Activated CD8-positive, alpha-beta T cell treated with anti-CD3 and anti-CD28 coated beads for 36 hours (primary cell): ENCODE data around the gene ADD1. TPM values are rescaled to one million over a fixed set of nuclear protein-coding genes. Genes with fewer than 3 reads are reported as not detected.
A peak's percentile ranks its signal among the peaks of the same experiment; 100 is the strongest.

Source experiments
- ATAC-seq: fragments of 200-7000 bp; cut with Tn5 transposase; one replicate; pipeline ENCODE4 v1.10.0; 2021; ENCODE audit warnings: mild to moderate bottlenecking, moderate library complexity
- CTCF ChIA-PET: fragments of 350-600 bp; sonication (Branson Sonifier 250); formaldehyde crosslinking; loops from one replicate; lab custom pipeline; 2021; ENCODE audit warnings: antibody characterized with exemption; lab: Charles Lee
- POLR2A ChIA-PET: fragments of 350-600 bp; sonication (Branson Sonifier 250); formaldehyde crosslinking; loops from one replicate; lab custom pipeline; 2021; ENCODE audit warnings: antibody characterized with exemption; lab: Charles Lee
- DNase-seq: peaks from one replicate; pipeline ENCODE4 v3.0.0-alpha.2; 2020
- H3K27ac Mint-ChIP-seq: one replicate; pipeline ENCODE4 v1.8.0; 2021; ENCODE audit warnings: mild to moderate bottlenecking, mixed read lengths
- H3K27me3 Mint-ChIP-seq: one replicate; pipeline ENCODE4 v1.8.0; 2021; ENCODE audit warnings: mixed read lengths
- H3K36me3 Mint-ChIP-seq: one replicate; pipeline ENCODE4 v1.8.0; 2021; ENCODE audit warnings: low read depth, mixed read lengths
- H3K4me1 Mint-ChIP-seq: one replicate; pipeline ENCODE4 v1.8.0; 2021; ENCODE audit warnings: low read depth, mixed read lengths
- H3K4me3 Mint-ChIP-seq: one replicate; pipeline ENCODE4 v1.8.0; 2021; ENCODE audit warnings: mild to moderate bottlenecking, moderate library complexity, mixed read lengths
- H3K9me3 Mint-ChIP-seq: one replicate; pipeline ENCODE4 v1.8.0; 2021; ENCODE audit warnings: mixed read lengths
- CTCF ChIP-seq: fragments of 200-600 bp; IDR thresholded peaks from one replicate; pipeline ENCODE4 v1.8.0; 2022; ENCODE audit warnings: antibody characterized with exemption, mild to moderate bottlenecking
- intact Hi-C: fragments of 100-400 bp; cut with micrococcal nuclease; formaldehyde crosslinking; loops from one replicate; pipeline ENCODE4 v1.10.0; 2022
- total RNA-seq, 2 experiments: library from RNA; stranded (reverse); gene quantifications; one replicate each; pipeline ENCODE4 v1.2.3, GENCODE V29; 2021

ADD1 gene
- total RNA-seq, 2 experiments from 2014 or later = 149 to 154 TPM

GRCh38 chr4:2810388-2810787 is 33.3 kb upstream of the ADD1 start:
- ATAC-seq (no peak), DNase-seq (no peak)
- CTCF ChIA-PET = interaction anchor here (0.9 to 2.3 kb wide), 5 partner anchors 12 to 139 kb away, joined by 3 to 8 read pairs (median 3); no protein-coding TSS in a partner anchor
- Mint-ChIP-seq H3K4me3 (no peak overlapping the region), H3K27ac (no peak overlapping the region), H3K9me3 (no peaks in the 10 kb centered on the region), H3K27me3 (no peaks in the 10 kb centered on the region), H3K4me1 (peaks cover 36% of the 10 kb centered on the region), H3K36me3 (peaks cover 27% of the 10 kb centered on the region)
- intact Hi-C loops = no loop called here
- no peak for TF ChIP-seq CTCF
- POLR2A ChIA-PET = interaction anchor here (0.8 to 1.6 kb wide), 4 partner anchors 11 to 22 kb away, joined by 3 to 9 read pairs (median 4); no protein-coding TSS in a partner anchor

- POLR2A ChIA-PET = interaction anchor here (0.7 to 2.6 kb wide), 20 partner anchors 9 to 123 kb away, joined by 3 to 11 read pairs (median 4); partner anchors contain the start of gene TNIP2
- no peak for TF ChIP-seq CTCF
- CTCF ChIA-PET = interaction anchor here (0.8 to 1.8 kb wide), 9 partner anchors 10 to 56 kb away, joined by 3 to 8 read pairs (median 3); partner anchors contain the start of gene TNIP2
- H3K4me1 Mint-ChIP-seq = peaks cover 50% of the 10 kb centered on the region
- H3K27ac Mint-ChIP-seq = peak overlapping the region; percentile 96
- DNase-seq (peak; percentile 81), ATAC-seq (peak; percentile 78)
- H3K9me3 Mint-ChIP-seq = no peaks in the 10 kb centered on the region
- H3K36me3 Mint-ChIP-seq = peaks cover 41% of the 10 kb centered on the region
- H3K4me3 Mint-ChIP-seq = peak overlapping the region; percentile 98
- intact Hi-C loops = no loop called here
- no peaks in the 10 kb centered on the region for H3K27me3 Mint-ChIP-seq
These were observed 31.6 kb upstream of the ADD1 start for GRCh38 chr4:2811830-2812611.

- peak; percentile 42 for DNase-seq
- intact Hi-C loops = no loop called here
These were observed 30.9 kb upstream of the ADD1 start for GRCh38 chr4:2812612-2813354.

More at GRCh38 chr4:2812612-2813354, 30.9 kb upstream of the ADD1 start:
- peak; percentile 3 for ATAC-seq
- Mint-ChIP-seq H3K27me3 (no peaks in the 10 kb centered on the region), H3K27ac (peak overlapping the region; percentile 96), H3K9me3 (no peaks in the 10 kb centered on the region), H3K4me1 (peaks cover 57% of the 10 kb centered on the region), H3K4me3 (peak overlapping the region; percentile 98), H3K36me3 (peaks cover 46% of the 10 kb centered on the region)
- CTCF ChIA-PET = interaction anchor here (0.9 to 1.6 kb wide), 7 partner anchors 10 to 118 kb away, joined by 3 to 7 read pairs (median 4); partner anchors contain the start of gene TNIP2
- POLR2A ChIA-PET = interaction anchor here (1.0 to 2.6 kb wide), 16 partner anchors 9 to 123 kb away, joined by 3 to 11 read pairs (median 4); partner anchors contain the start of gene TNIP2
- no peak for TF ChIP-seq CTCF
